IPS-18c (cell line): ENCODE data around the gene ABRACL.
"Not testable (repeated sequence)": the region's sequence is repeated elsewhere in the genome, so short reads cannot be mapped to it uniquely, and the experiment has no call there.

Experiments
- H3K4me3 ChIP-seq: 2 replicates; pipeline ENCODE4 v1.7.0; 2013; ENCODE audit warnings: low read depth, mild to moderate bottlenecking, low read length, moderate library complexity; ENCODE audit not compliant: insufficient read depth
- H3K9me3 ChIP-seq: one replicate; pipeline ENCODE4 v1.6.1; 2013; ENCODE audit warnings: mild to moderate bottlenecking, low read length, moderate library complexity; ENCODE audit not compliant: control insufficient read depth, insufficient read depth

Gene ABRACL

DNA sequence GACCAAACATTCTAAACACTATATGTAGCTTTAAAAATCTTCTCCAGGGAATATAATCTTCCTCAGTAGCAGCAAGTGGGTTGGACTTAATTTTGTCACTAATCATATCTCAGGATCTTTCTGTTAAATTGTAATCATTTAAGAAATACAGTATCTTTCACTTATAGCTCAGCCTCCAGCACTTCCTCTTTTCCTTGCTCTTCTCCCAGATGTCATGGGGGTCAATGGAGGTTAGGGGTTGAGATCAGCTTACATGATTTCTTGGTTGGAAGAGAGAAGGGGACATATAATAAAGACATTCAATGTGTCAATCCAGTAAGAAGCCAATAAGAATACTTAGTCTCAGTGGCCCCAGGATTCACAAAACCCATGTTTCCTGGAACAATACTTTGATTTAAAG, 24.8 kb upstream of the ABRACL start:
- H3K9me3 ChIP-seq: no peaks in the 10 kb centered on the region

DNA sequence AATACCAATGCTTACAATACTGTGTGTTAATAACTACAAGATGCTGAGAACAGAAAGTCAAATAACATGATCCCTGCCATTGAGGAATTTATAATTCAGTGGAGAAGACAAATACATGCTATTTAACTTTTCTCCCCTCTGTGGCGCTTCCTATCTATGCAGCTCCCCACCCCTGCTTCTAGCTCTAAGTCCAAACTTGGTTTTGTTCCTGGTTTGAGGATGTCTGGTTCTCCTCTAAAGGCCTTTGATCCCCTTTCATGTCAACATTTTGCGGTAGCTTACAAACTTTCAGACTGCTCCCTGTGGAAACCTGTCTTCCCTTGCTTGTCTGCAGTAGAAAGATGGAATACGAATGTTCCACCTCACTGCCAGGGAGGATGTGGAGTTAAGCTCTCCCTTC, 22.1 kb upstream of the ABRACL start:
- Histone ChIP-seq H3K4me3 (no peak overlapping the region), H3K9me3 (no peaks in the 10 kb centered on the region)

More for the DNA sequence above, 24.8 kb upstream of the ABRACL start:
- no peak overlapping the region for H3K4me3 ChIP-seq

DNA sequence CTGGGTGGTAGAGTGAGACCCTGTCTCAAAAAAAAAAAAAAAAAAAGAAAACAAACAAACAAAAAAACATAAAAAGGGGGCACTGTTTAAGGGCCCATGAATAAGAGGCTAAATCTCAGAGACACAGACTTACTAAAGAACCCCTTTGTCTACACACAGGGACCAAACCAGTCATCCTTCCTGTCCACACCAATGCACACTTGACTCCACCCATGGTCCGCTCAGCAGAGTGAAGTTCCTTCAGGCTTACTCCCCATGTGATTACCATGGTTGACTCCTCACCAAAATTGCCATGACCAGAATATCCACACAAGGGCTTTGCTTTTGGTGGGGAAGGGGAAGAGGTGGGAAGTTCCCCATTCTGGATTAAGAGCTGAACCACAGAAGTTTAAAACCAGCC, 21.1 kb upstream of the ABRACL start:
- Histone ChIP-seq H3K9me3 (no peaks in the 10 kb centered on the region), H3K4me3 (no peak overlapping the region)

DNA sequence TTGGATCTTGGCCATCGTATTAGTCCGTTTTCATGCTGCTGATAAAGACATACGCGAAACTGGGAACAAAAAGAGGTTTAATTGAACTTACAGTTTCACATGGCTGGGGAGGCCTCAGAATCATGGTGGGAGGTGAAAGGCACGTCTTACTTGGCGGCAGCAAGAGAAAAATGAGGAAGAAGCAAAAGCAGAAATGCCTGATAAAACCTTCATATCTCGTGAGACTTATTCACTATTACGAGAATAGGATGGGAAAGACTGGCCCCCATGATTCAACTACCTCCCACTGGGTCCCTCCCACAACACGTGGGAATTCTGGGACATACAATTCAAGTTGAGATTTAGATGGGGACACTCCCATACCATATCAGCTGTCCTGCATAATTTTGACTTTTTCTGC, 20.4 kb upstream of the ABRACL start:
- H3K9me3 ChIP-seq: no peaks in the 10 kb centered on the region
- H3K4me3 ChIP-seq: no peak overlapping the region

DNA sequence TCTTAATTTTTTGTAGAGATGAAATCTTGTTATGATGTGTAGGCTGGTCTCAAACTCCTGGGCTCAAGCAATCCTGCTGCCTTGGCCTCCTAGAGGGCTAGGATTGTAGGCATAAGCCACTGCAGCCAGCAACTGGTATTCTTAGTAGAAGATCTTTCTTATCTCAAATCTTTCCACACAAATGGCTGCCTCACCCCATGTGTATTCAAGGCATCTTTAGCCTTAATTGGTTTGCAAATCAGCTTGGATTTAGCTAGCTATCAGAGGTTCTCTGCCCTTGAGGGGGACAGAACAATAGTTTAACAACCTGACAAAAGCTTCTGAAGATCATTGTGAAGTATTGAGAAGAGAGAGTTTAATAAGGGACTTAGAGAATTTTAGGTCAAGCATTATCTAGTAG, 17.9 kb upstream of the ABRACL start:
- Histone ChIP-seq H3K9me3 (no peaks in the 10 kb centered on the region), H3K4me3 (no peak overlapping the region)

DNA sequence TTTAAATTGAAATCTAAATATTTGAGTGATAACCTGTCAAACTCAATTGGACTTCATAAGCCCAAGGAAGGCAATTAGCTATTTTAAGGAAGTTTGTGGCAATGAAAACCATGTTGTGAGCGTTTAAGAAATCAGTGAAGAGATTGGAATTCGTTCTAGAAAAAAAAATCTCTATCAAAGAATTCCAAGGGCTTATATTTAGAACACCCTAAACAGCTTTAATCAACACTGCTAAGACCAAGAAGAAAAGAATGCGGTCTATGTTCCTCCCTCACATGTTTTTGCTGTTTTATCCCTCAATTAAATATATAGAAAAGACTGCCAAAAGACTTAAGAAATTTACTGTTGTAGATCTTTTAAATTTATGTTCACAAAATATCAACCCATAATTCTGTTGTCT, 16.6 kb upstream of the ABRACL start:
- H3K4me3 ChIP-seq: no peak overlapping the region
- no peaks in the 10 kb centered on the region for H3K9me3 ChIP-seq

DNA sequence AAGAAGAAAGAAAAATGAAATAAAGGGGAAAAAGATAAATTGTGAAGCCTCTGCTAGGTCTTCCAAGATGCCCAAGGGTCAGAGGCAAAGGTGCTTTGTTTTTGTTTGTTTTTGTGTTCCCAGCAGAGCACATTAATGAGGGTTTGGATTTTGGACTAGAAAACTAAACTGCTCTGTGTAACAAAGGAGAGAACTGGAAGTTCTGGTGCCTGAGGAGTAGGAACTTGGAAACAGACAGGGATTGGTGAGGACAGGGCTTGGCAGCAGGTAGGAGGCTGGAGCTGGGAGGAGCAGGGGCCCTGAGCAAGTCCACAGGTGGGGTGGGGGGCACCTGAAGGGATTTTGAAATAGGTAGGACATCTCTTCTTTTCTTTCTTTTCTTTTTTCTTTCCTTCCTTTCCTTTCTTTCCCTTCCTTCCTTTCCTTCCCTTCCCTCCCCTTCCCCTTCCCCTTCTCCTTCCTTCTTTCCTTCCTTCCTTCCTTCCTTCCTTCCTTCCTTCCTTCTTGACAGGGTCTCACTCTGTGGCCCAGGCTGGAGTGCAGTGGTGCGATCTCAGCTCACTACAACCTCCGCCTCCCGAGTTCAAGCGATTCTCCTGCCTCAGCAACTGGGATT, 15.3 kb upstream of the ABRACL start:
- Histone ChIP-seq H3K4me3 (no peak overlapping the region), H3K9me3 (no peaks in the 10 kb centered on the region)

DNA sequence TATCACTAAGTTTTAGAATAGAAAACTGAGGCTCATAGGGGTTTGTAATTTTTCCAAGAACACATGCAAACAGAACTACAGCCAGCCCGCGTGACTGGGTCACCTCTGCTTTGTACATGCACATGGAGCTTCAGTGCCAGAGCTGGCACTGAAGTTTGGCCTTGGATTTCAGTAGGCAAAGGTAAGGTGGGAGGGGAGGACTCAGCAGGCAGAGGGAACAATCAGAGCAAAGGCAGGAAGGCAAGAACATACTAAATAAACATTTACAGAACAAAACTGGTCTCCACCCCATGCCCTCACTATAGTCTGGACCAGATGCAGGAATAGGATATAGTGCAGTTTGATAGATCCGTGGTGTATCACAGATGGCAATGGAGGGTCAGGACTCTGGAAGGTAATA, 13.6 kb upstream of the ABRACL start:
- Histone ChIP-seq H3K9me3 (no peaks in the 10 kb centered on the region), H3K4me3 (no peak overlapping the region)

DNA sequence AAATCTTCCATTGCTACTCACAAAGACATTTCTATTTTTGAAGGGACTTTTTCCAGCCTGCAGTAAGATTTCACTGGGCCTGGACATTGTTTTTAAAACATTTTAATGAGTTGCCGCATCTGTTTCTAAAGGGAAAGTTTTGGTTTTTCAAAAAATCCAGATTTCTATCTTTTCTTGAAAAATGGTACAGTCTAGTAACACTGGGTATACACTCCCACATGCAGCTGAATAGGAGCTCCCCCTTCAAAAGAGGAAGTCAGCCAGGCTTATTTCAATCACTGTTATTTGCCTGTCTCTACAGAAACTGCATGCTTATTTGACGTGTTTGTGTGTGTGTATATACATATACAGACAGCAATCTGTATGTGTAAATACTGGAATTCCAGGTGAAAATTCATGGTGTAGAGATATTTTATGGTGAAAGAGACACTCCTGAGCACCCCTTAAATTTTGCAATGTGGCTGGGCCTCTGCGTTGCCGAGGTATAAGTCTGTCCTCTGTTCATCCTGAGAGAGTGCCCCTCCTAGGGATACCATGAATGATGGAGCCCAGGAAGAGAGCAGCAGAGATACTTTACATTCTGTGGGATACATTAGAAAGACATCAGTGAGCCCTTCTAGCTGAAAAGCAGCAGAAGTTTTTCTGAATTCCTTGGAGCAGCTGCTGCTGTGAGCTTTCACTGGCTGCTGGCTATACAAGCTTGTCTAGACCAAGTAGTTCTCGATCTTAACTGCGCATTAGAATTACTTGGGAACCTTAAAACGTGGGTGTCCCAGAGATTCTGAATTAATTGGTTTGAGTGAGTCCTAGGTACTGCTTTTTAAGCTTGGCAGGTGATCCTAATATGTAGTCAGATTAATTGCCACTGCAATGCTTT, 12.0 kb upstream of the ABRACL start:
- no peaks in the 10 kb centered on the region for H3K9me3 ChIP-seq
- H3K4me3 ChIP-seq: no peak overlapping the region

DNA sequence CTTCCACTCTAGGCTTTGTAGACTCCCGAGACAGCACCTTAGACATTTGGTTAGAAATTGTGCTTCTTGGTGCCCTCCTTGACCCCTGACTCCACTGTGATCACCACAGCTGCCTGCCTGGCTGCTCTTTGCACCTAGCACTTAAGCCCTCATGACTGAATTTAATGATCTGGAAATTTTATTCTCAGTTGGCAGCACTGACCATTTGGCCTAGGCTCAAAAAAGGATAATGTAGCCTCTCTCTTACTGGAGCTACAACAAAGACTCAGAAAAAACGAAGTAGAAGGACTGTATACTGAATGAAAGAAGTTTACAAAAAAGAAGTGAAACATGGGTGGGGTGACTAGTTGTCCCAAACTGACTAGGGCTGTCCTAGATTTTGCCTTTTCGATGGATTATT, 11.3 kb upstream of the ABRACL start:
- no peak overlapping the region for H3K4me3 ChIP-seq

DNA sequence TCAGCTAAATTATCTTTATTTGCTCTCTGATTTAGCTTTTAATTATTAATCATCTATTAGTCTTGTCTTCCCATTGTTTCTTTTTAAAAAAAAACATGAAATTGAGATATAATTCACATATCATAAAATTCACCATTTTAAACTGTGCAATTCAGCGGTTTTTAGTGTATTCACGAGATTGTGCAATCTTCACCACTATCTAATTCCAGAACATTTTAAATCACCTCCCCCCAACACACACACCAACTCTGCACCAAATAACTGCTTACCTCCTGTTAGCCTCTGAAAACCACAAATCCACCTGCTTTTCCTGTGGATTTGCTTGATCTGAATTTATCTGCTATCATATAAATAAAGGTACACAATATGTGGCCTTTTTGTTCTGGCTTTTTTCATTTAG, 8.8 kb upstream of the ABRACL start:
- H3K4me3 ChIP-seq: no peak overlapping the region

More for the DNA sequence above, 11.3 kb upstream of the ABRACL start:
- no peaks in the 10 kb centered on the region for H3K9me3 ChIP-seq

DNA sequence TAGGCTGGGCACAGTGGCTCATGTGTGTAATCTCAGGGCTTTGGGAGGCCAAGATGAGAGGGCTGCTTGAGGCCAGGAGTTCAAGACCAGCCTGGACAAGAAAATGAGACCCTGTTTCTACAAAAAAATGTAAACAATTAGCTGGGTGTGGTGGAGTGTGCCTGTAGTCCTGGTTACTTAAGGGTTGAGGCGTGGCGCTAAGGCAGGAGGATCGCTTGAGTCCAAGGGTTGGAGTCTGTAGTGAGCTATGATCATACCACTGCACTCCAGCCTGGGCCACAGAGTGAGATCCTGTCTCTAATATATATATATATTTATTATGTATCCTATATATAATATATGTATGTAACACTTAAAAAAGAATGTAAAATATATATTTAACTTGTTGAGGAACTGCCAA, 7.9 kb upstream of the ABRACL start:
- H3K9me3 ChIP-seq: no peaks in the 10 kb centered on the region
- H3K4me3 ChIP-seq: no peak overlapping the region

More for the DNA sequence above, 8.8 kb upstream of the ABRACL start:
- H3K9me3 ChIP-seq: no peaks in the 10 kb centered on the region

DNA sequence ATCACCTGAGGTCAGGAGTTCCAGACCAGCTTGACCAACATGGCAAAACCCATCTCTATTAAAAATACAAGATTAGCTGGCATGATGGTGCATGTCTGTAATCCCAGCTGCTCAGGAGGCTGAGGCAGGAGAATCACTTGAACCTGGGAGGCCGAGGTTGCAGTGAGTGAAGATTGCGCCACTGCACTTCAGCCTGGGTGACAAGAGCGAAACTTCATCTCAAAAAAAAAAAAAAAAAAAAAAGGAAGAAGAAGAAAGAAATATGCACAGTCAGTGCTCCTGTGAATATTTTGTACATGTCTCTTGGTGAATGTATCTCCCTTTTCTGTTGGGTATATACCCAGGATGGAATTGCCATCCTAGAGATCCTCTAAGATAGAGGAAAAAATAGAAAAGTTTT, 3.1 kb upstream of the ABRACL start:
- not testable (repeated sequence) for H3K4me3 ChIP-seq

DNA sequence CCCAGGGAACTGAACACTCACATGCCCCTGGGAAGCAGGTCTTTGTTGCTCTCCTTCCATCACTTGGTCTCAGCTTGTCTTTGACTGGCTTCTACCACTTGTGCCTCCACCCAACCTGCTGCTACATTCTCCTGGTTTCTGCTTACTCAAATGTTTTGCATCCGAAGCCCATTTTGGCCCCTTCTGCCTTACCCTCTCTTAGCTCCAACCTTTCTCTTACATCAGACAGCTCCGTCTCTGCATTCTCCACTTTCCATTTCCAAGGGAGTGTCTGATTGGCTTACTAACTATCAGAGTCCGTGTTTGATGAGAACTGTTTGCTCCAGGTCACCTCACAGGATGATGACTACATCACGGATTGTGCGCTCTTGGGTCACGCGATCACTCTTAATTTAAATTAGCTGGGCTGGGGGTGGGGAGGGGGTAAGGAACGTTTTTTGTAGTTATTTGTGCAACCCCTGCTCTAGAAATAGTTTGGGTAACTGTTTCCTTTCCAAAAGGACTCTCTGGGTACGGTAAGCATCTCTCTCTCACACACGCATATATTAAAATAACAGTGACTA, 844 bp upstream of the ABRACL start:
- no peaks in the 10 kb centered on the region for H3K9me3 ChIP-seq
- peak overlapping the region; percentile 91 for H3K4me3 ChIP-seq

More for the DNA sequence above, 3.1 kb upstream of the ABRACL start:
- not testable (repeated sequence) for H3K9me3 ChIP-seq

DNA sequence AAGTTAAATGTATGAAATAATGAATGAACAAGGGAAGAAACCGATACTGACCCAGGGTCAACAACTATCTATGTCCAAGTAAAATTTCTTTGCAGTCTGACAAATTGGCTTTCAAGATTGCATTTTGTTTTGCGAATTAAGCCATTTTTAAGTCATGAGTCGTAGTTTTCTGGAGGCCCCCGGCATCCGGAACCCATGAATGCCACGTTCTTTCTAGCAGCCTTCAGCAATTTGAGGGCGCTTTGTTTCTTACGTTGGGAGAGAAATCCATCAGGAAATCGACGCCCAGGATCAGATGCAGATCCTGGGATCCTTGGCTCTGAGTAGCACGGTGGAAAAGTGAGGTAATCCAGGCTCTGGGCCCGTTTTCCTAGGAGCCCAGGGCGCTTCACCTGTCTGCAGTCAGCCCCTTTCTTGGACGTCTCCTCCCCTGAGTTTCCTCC, 309 bp upstream of the ABRACL start:
- H3K9me3 ChIP-seq: no peaks in the 10 kb centered on the region
- peak overlapping the region; percentile 91 for H3K4me3 ChIP-seq

DNA sequence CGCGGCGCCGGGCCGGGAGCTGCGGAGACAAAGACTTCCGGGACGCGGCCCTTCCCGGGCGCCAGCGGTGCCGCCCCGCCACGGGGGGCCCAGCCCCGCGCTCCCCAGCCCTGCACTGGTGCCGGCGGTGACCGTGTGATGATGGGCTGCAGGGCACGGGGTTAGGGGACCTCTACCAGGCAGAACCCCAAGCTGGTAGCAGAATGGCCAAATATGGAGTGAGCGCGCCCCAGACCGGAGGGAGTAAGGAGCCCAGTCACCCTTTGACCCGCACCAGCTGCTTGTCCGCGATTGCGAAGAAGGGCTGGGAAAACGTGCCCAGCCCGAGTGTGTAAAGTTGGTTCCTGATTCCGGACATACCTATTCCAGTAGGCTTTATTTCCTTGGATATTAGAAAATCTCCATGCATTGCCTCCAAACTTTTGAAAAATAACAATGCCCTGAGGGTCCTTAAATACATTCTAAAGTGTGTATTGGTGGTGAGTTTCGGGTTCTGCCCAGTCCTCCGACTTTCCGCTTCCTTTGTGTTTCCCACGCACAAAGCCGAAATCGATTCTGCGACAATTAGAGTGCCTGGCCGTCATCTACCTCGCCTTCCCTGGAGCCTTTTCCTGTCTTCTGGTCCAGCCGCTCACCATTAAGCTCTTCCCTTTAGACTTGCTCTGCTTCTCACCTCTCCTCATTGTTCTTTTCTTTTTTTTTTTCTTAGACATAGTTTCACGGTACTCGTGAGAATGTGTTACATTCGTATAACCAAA, 1.1 kb downstream of the ABRACL start:
- peak overlapping the region; percentile 91 for H3K4me3 ChIP-seq
- H3K9me3 ChIP-seq: no peaks in the 10 kb centered on the region

DNA sequence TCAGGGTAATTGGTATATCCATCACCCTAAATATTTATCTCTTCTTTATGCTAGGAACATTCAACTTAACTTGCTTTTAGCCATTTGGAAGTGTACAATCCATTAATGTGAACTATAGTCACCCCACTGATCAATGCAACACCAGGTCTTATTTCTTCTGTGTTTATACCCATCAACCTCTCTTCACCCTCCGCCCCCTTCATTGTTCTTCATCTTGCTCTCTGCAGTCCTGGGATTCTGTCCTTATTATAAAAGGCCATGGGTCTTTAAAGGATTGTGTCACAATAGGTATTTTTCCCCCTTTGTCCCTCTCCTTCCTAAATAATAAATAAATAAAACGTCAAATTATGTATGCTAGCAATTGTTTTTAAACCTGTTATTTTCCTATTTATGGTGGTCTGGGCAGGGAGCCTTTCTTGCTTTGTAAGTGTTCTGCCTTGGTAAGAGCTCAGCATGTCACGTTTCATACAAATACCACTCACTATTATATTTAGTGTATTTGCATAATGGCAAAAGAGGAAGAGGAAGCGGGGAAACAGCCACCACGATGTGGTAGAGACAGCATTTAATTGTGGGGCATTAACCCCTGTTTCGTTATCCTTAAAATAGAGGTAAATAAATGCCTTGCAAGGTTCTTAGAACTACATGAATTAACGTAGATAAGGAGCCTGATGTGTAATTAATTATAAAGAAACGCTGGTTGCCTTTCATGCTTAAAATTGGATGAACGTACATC, 1.9 kb downstream of the ABRACL start:
- Histone ChIP-seq H3K9me3 (no peaks in the 10 kb centered on the region), H3K4me3 (peak overlapping the region; percentile 91; the same call in 1 of the 2 replicates)
